Neuron (in vitro differentiated cells): ENCODE data around the gene NCKAP5.

ENCODE experiments used
- H2AFZ ChIP-seq: one replicate; pipeline ENCODE4 v1.6.1; 2013; ENCODE audit warnings: low read depth, mild to moderate bottlenecking, inconsistent platforms, low read length, moderate library complexity
- H3K27me3 ChIP-seq: one replicate; pipeline ENCODE4 v1.6.1; 2013; ENCODE audit warnings: low read length; ENCODE audit not compliant: insufficient read depth
- H3K36me3 ChIP-seq: one replicate; pipeline ENCODE4 v1.6.1; 2013; ENCODE audit warnings: low read length; ENCODE audit not compliant: insufficient read depth
- H3K4me1 ChIP-seq: one replicate; pipeline ENCODE4 v1.6.1; 2013; ENCODE audit warnings: low read length; ENCODE audit not compliant: insufficient read depth
- H3K4me3 ChIP-seq: 2 replicates; pipeline ENCODE4 v1.5.1; 2013; ENCODE audit warnings: mild to moderate bottlenecking, low read length, moderate library complexity
- H3K9me3 ChIP-seq: one replicate; pipeline ENCODE4 v1.6.1; 2013; ENCODE audit warnings: low read length

Gene NCKAP5

DNA sequence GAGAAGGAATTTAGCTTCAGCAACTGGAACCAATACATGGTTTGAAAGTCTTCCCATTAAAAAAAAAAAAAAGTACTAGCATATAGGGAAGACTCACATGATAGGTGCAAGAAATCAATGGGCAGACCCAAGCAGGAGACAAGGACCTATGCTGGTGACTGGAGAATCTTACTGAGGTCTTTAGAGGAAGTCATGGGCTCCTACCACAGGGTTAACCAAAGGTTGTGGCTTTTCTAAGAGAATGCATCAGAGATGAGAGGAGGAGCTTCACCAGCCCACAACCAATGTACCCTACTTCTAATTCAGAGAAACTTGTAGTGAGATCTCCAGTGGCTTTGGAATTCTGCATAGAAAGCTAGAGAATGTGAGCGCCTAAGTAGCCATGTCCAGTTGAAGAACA, 207.4 kb downstream of the NCKAP5 start:
- H3K36me3 ChIP-seq: no peaks in the 10 kb centered on the region
- no peaks in the 10 kb centered on the region for H3K9me3 ChIP-seq
- H3K4me3 ChIP-seq: no peak overlapping the region
- no peak overlapping the region for H2AFZ ChIP-seq
- no peaks in the 10 kb centered on the region for H3K27me3 ChIP-seq
- H3K4me1 ChIP-seq: peaks cover 37% of the 10 kb centered on the region

- Histone ChIP-seq H3K36me3 (no peaks in the 10 kb centered on the region), H2AFZ (no peak overlapping the region), H3K27me3 (no peaks in the 10 kb centered on the region), H3K4me3 (no peak overlapping the region), H3K9me3 (no peaks in the 10 kb centered on the region), H3K4me1 (peaks cover 37% of the 10 kb centered on the region)
Observed at GRCh38 chr2:133360190-133360589, 208.1 kb downstream of the NCKAP5 start.

- Histone ChIP-seq H3K4me1 (no peaks in the 10 kb centered on the region), H3K4me3 (no peak overlapping the region), H3K9me3 (peaks cover 3% of the 10 kb centered on the region), H3K27me3 (no peaks in the 10 kb centered on the region), H3K36me3 (no peaks in the 10 kb centered on the region), H2AFZ (no peak overlapping the region)
Observed at GRCh38 chr2:133352719-133353118, 215.5 kb downstream of the NCKAP5 start.

DNA sequence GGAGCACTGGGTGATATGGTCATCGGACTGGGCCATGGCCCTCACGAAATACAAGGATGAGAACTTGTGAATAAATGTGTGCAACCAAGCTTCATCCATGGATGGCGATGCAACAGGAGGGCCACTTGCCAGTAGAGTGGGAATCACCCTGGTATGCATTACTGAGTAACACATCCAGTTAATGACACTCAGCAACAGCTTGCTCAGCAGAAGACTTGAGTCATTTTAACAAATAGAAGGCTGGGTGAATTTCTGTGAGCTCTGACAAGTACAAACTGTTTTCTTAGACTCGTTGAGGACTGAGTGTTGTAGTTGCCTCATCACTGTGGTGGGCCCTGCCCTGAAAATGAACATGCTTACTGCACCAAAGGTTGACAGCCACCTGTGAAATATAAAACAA, 221.6 kb downstream of the NCKAP5 start:
- Histone ChIP-seq H2AFZ (no peak overlapping the region), H3K4me3 (no peak overlapping the region), H3K36me3 (no peaks in the 10 kb centered on the region), H3K9me3 (no peaks in the 10 kb centered on the region), H3K27me3 (no peaks in the 10 kb centered on the region), H3K4me1 (peaks cover 10% of the 10 kb centered on the region)

GRCh38 chr2:133345638-133346037, 222.6 kb downstream of the NCKAP5 start:
- H2AFZ ChIP-seq: no peak overlapping the region
- H3K27me3 ChIP-seq: no peaks in the 10 kb centered on the region
- H3K9me3 ChIP-seq: no peaks in the 10 kb centered on the region
- no peak overlapping the region for H3K4me3 ChIP-seq
- H3K36me3 ChIP-seq: no peaks in the 10 kb centered on the region
- H3K4me1 ChIP-seq: peaks cover 10% of the 10 kb centered on the region

GRCh38 chr2:133344849-133345248, 223.4 kb downstream of the NCKAP5 start:
- H3K36me3 ChIP-seq: no peaks in the 10 kb centered on the region
- H3K9me3 ChIP-seq: no peaks in the 10 kb centered on the region

GRCh38 chr2:133343018-133343352, 225.3 kb downstream of the NCKAP5 start:
- no peaks in the 10 kb centered on the region for H3K36me3 ChIP-seq
- H3K9me3 ChIP-seq: no peaks in the 10 kb centered on the region
- no peak overlapping the region for H3K4me3 ChIP-seq
- H3K27me3 ChIP-seq: no peaks in the 10 kb centered on the region
- H2AFZ ChIP-seq: no peak overlapping the region
- peaks cover 10% of the 10 kb centered on the region for H3K4me1 ChIP-seq

More at GRCh38 chr2:133344849-133345248, 223.4 kb downstream of the NCKAP5 start:
- Histone ChIP-seq H3K4me1 (peaks cover 10% of the 10 kb centered on the region), H3K27me3 (no peaks in the 10 kb centered on the region), H3K4me3 (no peak overlapping the region), H2AFZ (no peak overlapping the region)

- no peaks in the 10 kb centered on the region for H3K27me3 ChIP-seq
Observed at GRCh38 chr2:133342286-133343017, 225.8 kb downstream of the NCKAP5 start.

GRCh38 chr2:133341575-133341974, 226.7 kb downstream of the NCKAP5 start:
- H3K9me3 ChIP-seq: no peaks in the 10 kb centered on the region
- H3K27me3 ChIP-seq: no peaks in the 10 kb centered on the region
- no peak overlapping the region for H2AFZ ChIP-seq
- peaks cover 10% of the 10 kb centered on the region for H3K4me1 ChIP-seq
- no peak overlapping the region for H3K4me3 ChIP-seq
- no peaks in the 10 kb centered on the region for H3K36me3 ChIP-seq

More at GRCh38 chr2:133342286-133343017, 225.8 kb downstream of the NCKAP5 start:
- Histone ChIP-seq H3K4me1 (peaks cover 10% of the 10 kb centered on the region), H3K9me3 (no peaks in the 10 kb centered on the region), H2AFZ (no peak overlapping the region), H3K36me3 (no peaks in the 10 kb centered on the region), H3K4me3 (no peak overlapping the region)

DNA sequence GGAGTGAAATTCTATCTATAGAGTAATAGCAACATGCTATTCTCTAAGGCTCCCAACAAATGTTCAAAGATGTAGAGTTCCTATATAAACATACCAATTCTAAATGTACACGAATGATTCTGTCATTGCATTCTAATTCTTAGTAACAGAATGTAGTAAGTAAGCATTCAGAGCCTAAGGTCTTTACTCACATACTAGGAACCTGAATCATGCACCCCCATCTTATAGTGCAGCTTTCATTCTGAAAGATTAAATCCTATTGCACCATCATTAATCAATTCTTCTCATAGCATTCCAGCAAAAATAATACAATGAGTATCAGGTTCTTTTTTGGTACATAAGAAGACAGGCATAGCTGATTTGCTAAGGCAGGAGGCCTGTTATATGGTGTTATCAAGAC, 230.0 kb downstream of the NCKAP5 start:
- no peak overlapping the region for H2AFZ ChIP-seq
- H3K4me3 ChIP-seq: no peak overlapping the region
- no peaks in the 10 kb centered on the region for H3K27me3 ChIP-seq
- no peaks in the 10 kb centered on the region for H3K9me3 ChIP-seq
- H3K36me3 ChIP-seq: no peaks in the 10 kb centered on the region
- H3K4me1 ChIP-seq: peaks cover 16% of the 10 kb centered on the region

GRCh38 chr2:133334923-133335322, 233.3 kb downstream of the NCKAP5 start:
- Histone ChIP-seq H3K27me3 (no peaks in the 10 kb centered on the region), H3K4me1 (peaks cover 6% of the 10 kb centered on the region), H3K4me3 (no peak overlapping the region), H2AFZ (no peak overlapping the region), H3K9me3 (no peaks in the 10 kb centered on the region), H3K36me3 (no peaks in the 10 kb centered on the region)

DNA sequence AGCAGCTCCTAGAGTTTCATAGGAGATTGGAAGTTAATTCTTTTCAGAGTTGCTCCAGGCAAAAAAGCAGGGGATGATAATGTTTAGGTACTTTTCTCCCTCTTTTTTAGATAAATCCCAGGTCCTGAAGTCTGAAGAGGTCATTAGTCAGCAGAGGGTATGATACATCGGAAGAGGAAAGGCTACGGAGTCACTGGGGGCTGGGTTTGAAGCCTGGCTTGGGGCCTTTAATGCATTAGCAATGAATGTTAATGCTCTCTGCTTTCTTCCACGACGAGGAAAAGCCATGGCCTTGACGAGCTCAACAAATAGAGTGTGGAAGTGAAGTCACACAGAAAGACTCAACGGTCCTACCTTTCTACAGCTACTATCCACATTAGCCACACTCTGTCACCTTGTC, 235.1 kb downstream of the NCKAP5 start:
- Histone ChIP-seq H3K4me1 (peaks cover 11% of the 10 kb centered on the region), H2AFZ (no peak overlapping the region), H3K9me3 (no peaks in the 10 kb centered on the region), H3K4me3 (no peak overlapping the region), H3K36me3 (no peaks in the 10 kb centered on the region), H3K27me3 (no peaks in the 10 kb centered on the region)

GRCh38 chr2:133331436-133331835, 236.8 kb downstream of the NCKAP5 start:
- H3K4me3 ChIP-seq: no peak overlapping the region
- H3K36me3 ChIP-seq: no peaks in the 10 kb centered on the region
- no peaks in the 10 kb centered on the region for H3K27me3 ChIP-seq
- no peaks in the 10 kb centered on the region for H3K9me3 ChIP-seq
- no peak overlapping the region for H2AFZ ChIP-seq
- H3K4me1 ChIP-seq: peaks cover 19% of the 10 kb centered on the region
